ENCODE results near the gene CLEC3A. TPM values are rescaled to one million over a fixed set of nuclear protein-coding genes. Genes with fewer than 3 reads are reported as not detected.
A peak's percentile ranks its signal among the peaks of the same experiment; 100 is the strongest.

The CLEC3A gene
- total and polyA plus RNA-seq, 7 experiments from 2014 or later, result not detected

- ChIA-PET POLR2A (no interaction called here), CTCF (no interaction called here)
- H3K36me3 Mint-ChIP-seq, result peaks cover 0 to 5% (median 0%) of the 10 kb centered on the region in 5 donors
Measured at GRCh38 chr16:77998350-77999023, 23.9 kb upstream of the CLEC3A start.

GRCh38 chr16:78001451-78002025 is 20.8 kb upstream of the CLEC3A start:
- Histone ChIP-seq H3K36me3 (ENCODE audit: control insufficient read depth in 2 of 3, insufficient read depth in 3 of 3, low read length in 3 of 3) (no peaks in the 10 kb centered on the region), H3K9me3 (ENCODE audit: control insufficient read depth in 2 of 3, low read length in 3 of 3) (peaks cover 0 to 4% (median 0%) of the 10 kb centered on the region in 3 experiments), H3K27me3 (ENCODE audit: control insufficient read depth in 2 of 2, insufficient read depth in 2 of 2, low read length in 2 of 2) (no peaks in the 10 kb centered on the region), H3K4me1 (ENCODE audit: control insufficient read depth in 2 of 2, insufficient read depth in 2 of 2, low read length in 2 of 2) (no peaks in the 10 kb centered on the region), H3K27ac (ENCODE audit: low read depth, low read length) (no peak overlapping the region), H3K4me3 (ENCODE audit: low read length) (no peak overlapping the region)
- H3K27me3 Mint-ChIP-seq, result peaks cover 0 to 18% (median 8%) of the 10 kb centered on the region in 5 donors
- ChIA-PET POLR2A (no interaction called here), CTCF (interaction anchor here (0.7 to 1.0 kb wide), 2 partner anchors 314 to 327 kb away, joined by 3 to 5 read pairs; no protein-coding TSS in a partner anchor)
- no peak overlapping the region for H3K27ac Mint-ChIP-seq
- ATAC-seq (no peak), DNase-seq (no peak)
- H3K4me1 Mint-ChIP-seq, result peaks cover 0 to 6% (median 0%) of the 10 kb centered on the region in 7 donors
- H3K4me3 Mint-ChIP-seq, result no peak overlapping the region
- peaks cover 0 to 6% (median 4%) of the 10 kb centered on the region in 11 donors for H3K9me3 Mint-ChIP-seq
- H3K36me3 Mint-ChIP-seq, result no peaks in the 10 kb centered on the region
- intact Hi-C loops (cut with micrococcal nuclease), result loop anchor here in 1 of 2 donors (2.0 to 5.0 kb wide), 2 partner anchors 49 to 765 kb away; no protein-coding TSS in a partner anchor

More at GRCh38 chr16:77998350-77999023, 23.9 kb upstream of the CLEC3A start:
- DNase-seq (no peak), ATAC-seq (no peak)
- H3K36me3 ChIP-seq (ENCODE audit: control insufficient read depth in 2 of 3, insufficient read depth in 3 of 3, low read length in 3 of 3), result no peaks in the 10 kb centered on the region
- H3K4me1 ChIP-seq (ENCODE audit: control insufficient read depth in 2 of 2, insufficient read depth in 2 of 2, low read length in 2 of 2), result no peaks in the 10 kb centered on the region
- H3K4me3 ChIP-seq (ENCODE audit: low read length), result no peak overlapping the region
- H3K27me3 ChIP-seq (ENCODE audit: control insufficient read depth in 2 of 2, insufficient read depth in 2 of 2, low read length in 2 of 2), result no peaks in the 10 kb centered on the region
- H3K4me3 Mint-ChIP-seq, result no peak overlapping the region
- peaks cover 0 to 11% (median 0%) of the 10 kb centered on the region in 3 experiments for H3K9me3 ChIP-seq (ENCODE audit: control insufficient read depth in 2 of 3, low read length in 3 of 3)
- H3K27me3 Mint-ChIP-seq, result peaks cover 0 to 18% (median 13%) of the 10 kb centered on the region in 5 donors
- no peak overlapping the region for H3K27ac ChIP-seq (ENCODE audit: low read depth, low read length)
- no peak overlapping the region for H3K27ac Mint-ChIP-seq
- peaks cover 0 to 6% (median 0%) of the 10 kb centered on the region in 7 donors for H3K4me1 Mint-ChIP-seq
- intact Hi-C loops (cut with micrococcal nuclease), result no loop called here
- H3K9me3 Mint-ChIP-seq, result peaks cover 2 to 24% (median 9%) of the 10 kb centered on the region in 11 donors

GRCh38 chr16:78002915-78003538 is 19.3 kb upstream of the CLEC3A start:
- DNase-seq (peak; percentile 15 to 69 (median 46)), ATAC-seq (peak; percentile 86)
- H3K27ac ChIP-seq (ENCODE audit: low read depth, low read length), result no peak overlapping the region
- H3K36me3 ChIP-seq (ENCODE audit: control insufficient read depth in 2 of 3, insufficient read depth in 3 of 3, low read length in 3 of 3), result no peaks in the 10 kb centered on the region
- POLR2A ChIA-PET, result no interaction called here
- no peak overlapping the region for H3K4me3 ChIP-seq (ENCODE audit: low read length)
- peaks cover 0 to 2% (median 0%) of the 10 kb centered on the region in 11 donors for H3K9me3 Mint-ChIP-seq
- no peaks in the 10 kb centered on the region for H3K27me3 ChIP-seq (ENCODE audit: control insufficient read depth in 2 of 2, insufficient read depth in 2 of 2, low read length in 2 of 2)
- H3K4me1 Mint-ChIP-seq, result peaks cover 0 to 6% (median 0%) of the 10 kb centered on the region in 7 donors
- CTCF ChIA-PET, result interaction anchor here (1.0 to 1.5 kb wide), 2 partner anchors 326 to 328 kb away, joined by 5 to 12 read pairs; no protein-coding TSS in a partner anchor
- intact Hi-C loops (cut with micrococcal nuclease), result loop anchor here (1.0 to 5.0 kb wide), 6 partner anchors 32 to 766 kb away; partner anchors contain the start of genes NUDT7 (in 1 of the 2) and WWOX (in 1 of the 2)
- no peaks in the 10 kb centered on the region for H3K9me3 ChIP-seq (ENCODE audit: control insufficient read depth in 2 of 3, low read length in 3 of 3)
- H3K27ac Mint-ChIP-seq, result peak overlapping the region in 1 of 9 donors; percentile 59
- peaks cover 0 to 18% (median 8%) of the 10 kb centered on the region in 5 donors for H3K27me3 Mint-ChIP-seq
- no peak overlapping the region for H3K4me3 Mint-ChIP-seq
- no peaks in the 10 kb centered on the region for H3K4me1 ChIP-seq (ENCODE audit: control insufficient read depth in 2 of 2, insufficient read depth in 2 of 2, low read length in 2 of 2)
- H3K36me3 Mint-ChIP-seq, result no peaks in the 10 kb centered on the region

- H3K4me1 Mint-ChIP-seq, result peaks cover 0 to 6% (median 0%) of the 10 kb centered on the region in 7 donors
- no peak overlapping the region for H3K4me3 Mint-ChIP-seq
- Histone ChIP-seq H3K4me3 (ENCODE audit: low read length) (no peak overlapping the region), H3K27me3 (ENCODE audit: control insufficient read depth in 2 of 2, insufficient read depth in 2 of 2, low read length in 2 of 2) (no peaks in the 10 kb centered on the region), H3K9me3 (ENCODE audit: control insufficient read depth in 2 of 3, low read length in 3 of 3) (no peaks in the 10 kb centered on the region), H3K36me3 (ENCODE audit: control insufficient read depth in 2 of 3, insufficient read depth in 3 of 3, low read length in 3 of 3) (no peaks in the 10 kb centered on the region), H3K27ac (ENCODE audit: low read depth, low read length) (no peak overlapping the region), H3K4me1 (ENCODE audit: control insufficient read depth in 2 of 2, insufficient read depth in 2 of 2, low read length in 2 of 2) (no peaks in the 10 kb centered on the region)
- DNase-seq, result no peak
- no peak overlapping the region for H3K27ac Mint-ChIP-seq
- ChIA-PET CTCF (interaction anchor here (0.7 kb wide), 2 partner anchors 9 to 328 kb away, joined by 3 to 4 read pairs; no protein-coding TSS in a partner anchor), POLR2A (no interaction called here)
- intact Hi-C loops (cut with micrococcal nuclease), result loop anchor here in 1 of 2 donors (5.0 kb wide), 1 partner anchor 52 kb away; no protein-coding TSS in a partner anchor
- ATAC-seq, result no peak
- H3K36me3 Mint-ChIP-seq, result no peaks in the 10 kb centered on the region
- peaks cover 0 to 2% (median 0%) of the 10 kb centered on the region in 11 donors for H3K9me3 Mint-ChIP-seq
- peaks cover 0 to 4% (median 0%) of the 10 kb centered on the region in 5 donors for H3K27me3 Mint-ChIP-seq
Measured at GRCh38 chr16:78004517-78004916, 17.8 kb upstream of the CLEC3A start.

DNA sequence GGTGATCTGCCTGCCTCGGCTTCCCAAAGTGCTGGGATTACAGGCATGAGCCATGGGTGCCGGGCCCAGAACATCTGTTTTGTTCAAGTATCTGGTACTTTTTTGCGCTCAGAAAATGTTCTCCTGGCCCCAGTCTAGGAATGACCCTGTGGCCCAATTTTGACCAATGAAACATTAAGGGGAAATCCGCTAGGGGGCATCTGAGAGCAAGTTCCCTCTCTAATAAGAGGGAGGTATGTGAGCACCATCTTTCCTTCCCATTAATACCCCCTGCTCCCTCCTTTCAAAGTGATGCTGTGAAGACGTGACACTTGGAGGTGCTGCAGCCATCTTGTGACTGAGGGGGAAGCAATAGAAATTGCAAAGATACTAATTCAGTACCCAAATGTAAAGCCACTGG is 16.5 kb upstream of the CLEC3A start:
- Mint-ChIP-seq H3K27ac (no peak overlapping the region), H3K4me1 (peaks cover 0 to 6% (median 0%) of the 10 kb centered on the region in 7 donors), H3K4me3 (no peak overlapping the region), H3K9me3 (peaks cover 0 to 1% (median 0%) of the 10 kb centered on the region in 11 donors), H3K27me3 (peaks cover 0 to 9% (median 3%) of the 10 kb centered on the region in 5 donors), H3K36me3 (no peaks in the 10 kb centered on the region)
- H3K4me3 ChIP-seq (ENCODE audit: low read length), result no peak overlapping the region
- ChIA-PET CTCF (no interaction called here), POLR2A (no interaction called here)
- no peaks in the 10 kb centered on the region for H3K9me3 ChIP-seq (ENCODE audit: control insufficient read depth in 2 of 3, low read length in 3 of 3)
- intact Hi-C loops (cut with micrococcal nuclease), result no loop called here
- no peak overlapping the region for H3K27ac ChIP-seq (ENCODE audit: low read depth, low read length)
- DNase-seq (no peak), ATAC-seq (no peak)
- no peaks in the 10 kb centered on the region for H3K4me1 ChIP-seq (ENCODE audit: control insufficient read depth in 2 of 2, insufficient read depth in 2 of 2, low read length in 2 of 2)
- H3K27me3 ChIP-seq (ENCODE audit: control insufficient read depth in 2 of 2, insufficient read depth in 2 of 2, low read length in 2 of 2), result no peaks in the 10 kb centered on the region
- H3K36me3 ChIP-seq (ENCODE audit: control insufficient read depth in 2 of 3, insufficient read depth in 3 of 3, low read length in 3 of 3), result no peaks in the 10 kb centered on the region

GRCh38 chr16:78007121-78007520 is 15.2 kb upstream of the CLEC3A start:
- Histone ChIP-seq H3K27me3 (ENCODE audit: control insufficient read depth in 2 of 2, insufficient read depth in 2 of 2, low read length in 2 of 2) (no peaks in the 10 kb centered on the region), H3K4me1 (ENCODE audit: control insufficient read depth in 2 of 2, insufficient read depth in 2 of 2, low read length in 2 of 2) (no peaks in the 10 kb centered on the region), H3K27ac (ENCODE audit: low read depth, low read length) (no peak overlapping the region), H3K36me3 (ENCODE audit: control insufficient read depth in 2 of 3, insufficient read depth in 3 of 3, low read length in 3 of 3) (no peaks in the 10 kb centered on the region), H3K4me3 (ENCODE audit: low read length) (no peak overlapping the region), H3K9me3 (ENCODE audit: control insufficient read depth in 2 of 3, low read length in 3 of 3) (no peaks in the 10 kb centered on the region)
- Mint-ChIP-seq H3K36me3 (no peaks in the 10 kb centered on the region), H3K27me3 (peaks cover 0 to 12% (median 8%) of the 10 kb centered on the region in 5 donors), H3K4me1 (peaks cover 0 to 6% (median 0%) of the 10 kb centered on the region in 7 donors), H3K4me3 (no peak overlapping the region), H3K27ac (no peak overlapping the region), H3K9me3 (peaks cover 0 to 1% (median 0%) of the 10 kb centered on the region in 11 donors)
- POLR2A ChIA-PET, result no interaction called here
- DNase-seq (no peak), ATAC-seq (no peak)
- intact Hi-C loops (cut with micrococcal nuclease), result no loop called here
- CTCF ChIA-PET, result no interaction called here
